GM12874 (cell line): ENCODE measurements around the gene KRT6A.

Experiments
- CTCF ChIP-seq: IDR thresholded peaks from 2 replicates; pipeline ENCODE4 v1.5.1; 2011; ENCODE audit warnings: low read depth, mild to moderate bottlenecking, control low read depth, low read length, moderate library complexity; ENCODE audit not compliant: insufficient read depth

Gene KRT6A

DNA sequence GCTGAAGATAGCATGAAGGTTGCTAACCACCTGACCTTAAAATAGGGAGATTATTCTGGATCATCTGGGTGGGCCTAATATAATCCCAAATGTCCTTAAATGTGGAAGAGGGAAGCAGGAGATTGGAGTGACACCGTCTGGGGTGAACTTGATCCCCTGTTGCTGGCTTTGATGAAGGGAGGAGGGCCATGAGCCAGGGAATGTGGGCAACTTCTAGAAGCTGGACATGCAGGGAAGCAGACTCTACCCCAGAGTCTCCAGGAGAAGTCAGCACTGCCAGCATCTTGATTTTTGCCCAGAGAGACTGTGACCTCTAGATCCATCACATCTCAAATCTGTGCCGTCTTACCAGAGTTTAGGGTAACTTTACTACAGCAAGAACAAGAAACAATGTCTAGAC lies 36.4 kb upstream of the KRT6A start:
- TF ChIP-seq CTCF = no peak

- TF ChIP-seq CTCF = no peak
These were observed 35.6 kb upstream of the KRT6A start for GRCh38 chr12:52528641-52529143.

DNA sequence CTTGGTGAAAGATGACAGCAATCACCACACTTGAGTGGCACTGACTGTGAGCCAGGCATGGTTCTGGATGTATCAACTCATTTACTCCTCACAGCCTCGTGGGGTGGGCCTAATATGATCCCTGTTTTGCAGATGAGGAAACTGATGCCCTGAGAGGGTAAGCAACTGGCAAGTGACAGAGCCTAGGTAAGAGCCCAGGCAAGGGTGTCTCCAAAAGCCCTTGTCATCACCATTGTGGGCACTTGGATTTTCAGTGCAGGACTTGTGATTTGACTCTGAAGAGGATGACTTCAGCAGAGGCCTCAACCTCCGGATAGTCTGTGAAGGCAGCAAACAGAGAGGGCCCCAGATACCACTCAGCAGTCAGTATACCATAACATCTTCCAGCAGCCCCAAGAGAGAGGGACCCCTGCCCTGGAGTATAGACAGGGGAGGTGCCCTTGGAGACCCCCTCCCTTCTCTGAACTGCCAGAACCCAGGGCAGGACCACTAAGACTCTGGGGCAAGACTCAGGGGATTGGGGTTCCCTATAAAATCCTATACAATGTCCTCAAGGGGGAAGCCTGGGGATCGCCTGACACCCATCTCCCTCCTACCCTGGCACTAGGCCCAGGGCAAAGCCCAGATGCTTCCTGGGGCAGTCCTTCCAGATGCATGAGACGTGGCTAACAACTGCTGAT lies 34.2 kb upstream of the KRT6A start:
- TF ChIP-seq CTCF = no peak

DNA sequence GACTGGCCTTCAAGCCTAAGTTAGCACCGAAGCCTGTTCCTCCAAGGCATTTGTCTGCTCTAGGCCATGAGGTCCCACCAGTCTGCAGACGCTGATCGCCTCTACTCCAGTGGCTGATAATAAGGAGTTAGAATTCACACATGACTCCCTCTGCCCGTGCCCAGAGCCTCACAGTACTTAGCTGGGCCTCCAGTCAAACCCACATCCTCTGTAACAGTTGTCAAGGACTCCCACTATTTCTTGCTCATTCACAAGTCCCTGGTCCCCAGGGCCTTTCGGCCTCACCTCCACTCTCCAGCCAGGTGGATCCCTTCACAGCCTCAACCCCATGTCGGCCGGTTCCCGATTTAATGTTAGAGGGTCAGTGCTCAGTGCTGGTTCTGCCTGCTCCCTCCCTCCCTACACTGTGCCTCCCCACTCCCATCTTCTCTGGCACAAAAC lies 33.5 kb upstream of the KRT6A start:
- no peak for TF ChIP-seq CTCF

GRCh38 chr12:52525661-52526499 lies 32.8 kb upstream of the KRT6A start:
- TF ChIP-seq CTCF = no peak

- no peak for TF ChIP-seq CTCF
These were observed 32.0 kb upstream of the KRT6A start for GRCh38 chr12:52524898-52525591.

GRCh38 chr12:52524241-52524897 lies 31.3 kb upstream of the KRT6A start:
- TF ChIP-seq CTCF = no peak
